SHP77 (cell line): ENCODE results near the gene CLDND2.

ENCODE experiments used
- DNase-seq, 2 experiments: peaks; one replicate each; lab custom pipeline; 2025; lab: John Stamatoyannopoulos, UW

Gene CLDND2

GRCh38 chr19:51382004-51382403 is 13.2 kb upstream of the CLDND2 start:
- DNase-seq: no peak

- DNase-seq: no peak
Observed at GRCh38 chr19:51380379-51380778, 11.6 kb upstream of the CLDND2 start.

GRCh38 chr19:51377422-51377821 is 8.6 kb upstream of the CLDND2 start:
- DNase-seq: no peak

DNA sequence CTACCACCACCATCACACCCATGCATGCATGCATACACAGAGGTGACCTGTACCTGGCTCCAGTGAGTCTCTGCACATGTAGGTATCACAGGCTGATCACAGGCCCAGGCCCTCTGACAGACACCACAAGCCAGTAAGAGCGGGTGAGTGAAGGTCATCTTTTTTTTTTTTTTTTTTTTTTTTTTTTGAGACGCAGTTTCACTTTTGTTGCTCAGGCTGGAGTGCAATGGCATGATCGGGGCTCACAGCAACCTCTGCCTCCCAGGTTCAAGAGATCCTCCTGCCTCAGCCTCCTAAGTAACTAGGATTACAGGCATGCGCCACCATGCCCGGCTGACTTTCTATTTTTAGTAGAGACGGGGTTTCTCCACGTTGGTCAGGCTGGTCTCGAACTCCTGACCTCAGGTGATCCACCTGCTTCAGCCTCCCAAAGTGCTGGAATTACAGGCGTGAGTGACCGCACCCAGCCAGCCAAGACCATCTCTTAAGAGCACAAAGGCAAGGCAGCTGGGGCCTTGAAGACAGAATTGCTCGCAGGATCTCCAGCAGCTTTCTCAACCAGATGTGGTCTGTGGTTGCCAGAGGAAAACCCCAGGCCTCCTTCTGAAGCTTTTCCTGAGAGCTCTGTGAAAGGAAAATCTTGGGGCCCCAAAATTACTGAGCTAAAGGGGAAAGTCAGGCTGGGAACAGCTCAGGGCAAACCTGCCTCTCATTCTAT is 6.9 kb upstream of the CLDND2 start:
- DNase-seq: no peak

- DNase-seq: no peak
Observed at GRCh38 chr19:51372649-51373504, 4.1 kb upstream of the CLDND2 start, which contains the start of gene NKG7. TSS of gene NKG7 (minus strand) at chr19:51372654. CDS start at chr19:51372535, 119 bp downstream.

GRCh38 chr19:51372021-51372648 is 3.3 kb upstream of the CLDND2 start:
- no peak for DNase-seq

DNA sequence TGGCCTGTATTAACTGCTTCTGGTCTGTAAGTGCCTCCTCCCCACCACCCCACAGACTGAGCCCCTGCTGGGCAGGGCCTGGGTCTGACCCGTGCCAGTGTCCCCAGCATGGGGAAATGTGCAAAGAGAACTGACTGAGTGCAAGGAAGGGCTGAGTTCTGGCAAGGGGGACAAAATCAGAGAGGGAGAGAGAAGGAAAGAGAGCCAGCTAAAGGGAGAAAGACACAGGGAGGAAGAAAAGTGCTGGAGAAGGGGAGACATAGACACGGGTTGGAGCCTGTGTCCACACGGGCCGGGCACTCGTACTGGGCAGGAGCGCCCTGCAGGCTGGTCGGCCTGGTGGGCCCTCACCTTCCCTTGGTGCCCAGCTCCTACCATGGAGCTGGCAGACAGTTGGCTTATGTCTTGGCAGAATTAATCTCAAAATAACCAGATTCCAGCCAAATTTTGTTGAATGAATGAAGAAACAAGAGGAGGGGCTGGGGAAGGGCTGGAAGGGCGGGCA is 2.4 kb upstream of the CLDND2 start:
- DNase-seq: no peak

DNA sequence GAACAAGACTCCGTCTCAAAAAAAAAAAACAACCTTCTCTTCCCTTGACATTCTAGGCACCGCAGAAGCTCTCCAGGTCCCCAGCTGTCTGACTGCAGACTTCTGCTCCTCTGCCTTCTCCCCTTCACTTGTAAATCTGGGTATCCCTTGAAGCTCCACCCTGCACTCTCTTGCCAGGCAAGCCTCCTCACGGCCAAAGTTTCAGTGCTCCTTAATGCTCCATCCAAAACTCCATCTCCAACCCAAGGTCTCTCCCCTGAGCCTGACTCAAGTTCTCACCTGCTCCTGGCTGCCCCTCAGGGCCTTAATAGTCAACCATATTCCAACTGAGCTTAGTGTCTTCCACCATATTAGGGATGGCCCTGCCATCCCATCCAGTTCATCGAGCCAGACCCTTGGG is 1.4 kb upstream of the CLDND2 start:
- DNase-seq: no peak

- DNase-seq: peak; percentile 94 to 96
Observed at GRCh38 chr19:51367565-51368365, 1.0 kb downstream of the CLDND2 start.

GRCh38 chr19:51367255-51367564 is 1.6 kb downstream of the CLDND2 start:
- DNase-seq: no peak

DNA sequence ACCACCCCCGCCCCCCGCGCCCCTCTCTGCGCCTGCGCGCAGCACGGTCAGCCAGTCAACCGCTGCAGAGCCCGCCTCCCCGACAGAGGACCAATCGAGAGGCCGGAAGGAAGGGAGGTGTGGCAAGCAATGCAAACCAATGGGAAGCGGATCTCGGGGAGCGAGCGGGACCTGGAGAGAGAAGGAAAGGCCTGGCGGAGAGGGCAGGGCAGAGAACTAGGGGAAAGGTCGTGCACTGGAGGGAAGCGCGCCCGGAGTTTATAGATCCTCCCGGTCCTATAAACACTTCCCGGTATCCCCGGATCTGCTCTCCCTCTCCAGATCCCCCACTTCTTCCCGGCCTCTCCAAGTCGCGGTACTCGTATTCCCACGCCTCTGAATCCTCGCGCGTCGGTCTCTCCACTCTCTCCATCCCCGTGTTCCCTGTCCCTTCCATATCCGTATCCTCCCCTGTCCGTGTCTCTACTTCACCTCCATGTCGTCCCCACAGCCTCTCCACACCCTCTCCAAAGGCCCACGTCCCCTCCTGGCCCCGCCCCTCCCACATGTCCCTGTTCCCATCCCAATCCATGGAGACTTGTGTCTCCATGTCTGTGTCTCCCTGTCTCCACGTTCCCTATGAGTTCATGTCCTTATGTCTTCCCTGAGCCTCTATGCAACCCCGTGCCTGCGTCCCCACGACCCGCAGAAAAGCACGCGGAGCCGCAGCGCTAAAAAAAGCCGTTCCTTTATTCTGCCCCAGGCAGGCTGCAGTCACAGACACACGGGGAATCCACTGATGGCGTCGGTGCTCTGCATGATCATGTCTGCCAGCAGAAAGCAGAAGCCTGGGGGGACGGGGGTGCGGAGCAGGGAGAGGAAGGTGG is 2.2 kb downstream of the CLDND2 start:
- peak; percentile 95 to 96 for DNase-seq

GRCh38 chr19:51365965-51366388 is 2.8 kb downstream of the CLDND2 start, which contains the start of gene ETFB:
TSS of gene ETFB (minus strand) at chr19:51366388. CDS start at chr19:51366326, 62 bp downstream.
- no peak for DNase-seq

DNA sequence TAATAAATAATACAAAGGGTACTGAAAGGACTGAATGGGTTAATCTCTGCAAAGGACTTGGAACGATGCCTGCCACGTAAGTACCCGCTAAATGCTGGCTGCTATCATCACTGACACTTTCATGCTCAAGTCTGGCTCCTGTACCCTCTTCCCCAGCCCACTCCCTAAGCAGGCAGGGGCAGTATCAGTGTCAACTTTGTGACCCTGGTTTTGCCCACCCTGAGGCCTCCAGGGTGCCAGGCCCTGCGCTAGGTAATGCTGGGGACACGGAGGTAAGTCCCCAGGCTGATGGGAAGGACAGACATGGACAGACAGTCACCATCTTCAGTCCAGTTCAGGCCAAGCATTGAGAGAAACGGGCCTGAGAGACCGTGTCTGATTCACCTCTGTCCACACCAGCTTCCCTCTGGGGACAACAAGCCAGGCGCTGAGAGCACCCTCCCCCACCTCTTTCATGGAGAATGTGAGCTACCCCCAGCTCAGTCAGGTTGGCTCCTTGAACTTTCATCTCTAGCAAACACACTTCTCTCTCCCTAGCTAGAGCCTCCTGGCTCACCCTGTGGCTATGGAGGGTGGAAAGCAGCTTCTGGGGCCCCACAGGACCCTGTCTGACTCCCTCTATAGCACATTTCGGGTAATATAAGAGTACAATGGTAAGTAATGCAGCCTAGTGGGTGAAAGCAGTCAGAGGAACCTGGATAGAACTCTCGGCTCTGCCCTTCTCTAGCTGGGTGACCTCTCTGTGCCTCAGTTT is 3.4 kb downstream of the CLDND2 start:
- DNase-seq: no peak

- no peak for DNase-seq
Observed at GRCh38 chr19:51364200-51365106, 4.3 kb downstream of the CLDND2 start.

DNA sequence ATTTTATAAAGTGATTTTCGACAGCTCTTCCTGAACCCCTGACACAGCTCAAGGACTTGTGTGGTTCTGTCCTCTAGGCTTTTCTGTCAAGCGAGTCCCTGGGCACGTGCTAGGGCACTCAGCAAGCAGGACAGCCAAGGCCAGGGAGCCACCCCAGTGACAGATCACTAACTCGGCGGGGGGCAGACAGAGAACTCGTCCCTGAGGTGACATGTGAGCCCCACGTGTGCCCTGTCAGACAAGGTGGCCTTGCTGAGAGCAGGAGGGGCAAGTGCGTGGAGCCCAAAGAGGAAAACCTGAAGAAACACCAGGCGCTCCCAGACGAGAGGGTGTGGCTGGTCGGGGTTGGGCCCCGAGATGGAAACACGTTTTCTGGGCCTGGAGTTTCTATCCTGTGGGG is 7.6 kb downstream of the CLDND2 start:
- no peak for DNase-seq

DNA sequence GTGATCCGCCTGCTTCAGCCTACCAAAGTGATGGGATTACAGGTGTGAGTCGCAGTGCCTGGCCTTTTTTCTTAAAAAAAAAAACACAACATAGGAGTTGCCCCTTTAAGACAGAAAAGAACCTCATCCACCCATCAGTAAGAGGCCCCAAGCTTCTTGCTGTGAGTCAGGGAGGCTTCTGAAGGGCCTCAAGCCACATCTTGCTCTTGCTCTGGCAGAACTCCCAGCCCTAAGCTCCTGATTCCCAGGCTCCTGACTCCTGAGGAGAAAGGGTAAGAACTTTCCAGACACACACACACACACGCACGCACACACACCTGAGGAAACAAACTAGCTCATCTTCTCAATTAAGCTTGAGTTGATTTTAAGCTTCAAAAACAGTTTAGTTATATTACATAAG is 9.5 kb downstream of the CLDND2 start:
- no peak for DNase-seq

DNA sequence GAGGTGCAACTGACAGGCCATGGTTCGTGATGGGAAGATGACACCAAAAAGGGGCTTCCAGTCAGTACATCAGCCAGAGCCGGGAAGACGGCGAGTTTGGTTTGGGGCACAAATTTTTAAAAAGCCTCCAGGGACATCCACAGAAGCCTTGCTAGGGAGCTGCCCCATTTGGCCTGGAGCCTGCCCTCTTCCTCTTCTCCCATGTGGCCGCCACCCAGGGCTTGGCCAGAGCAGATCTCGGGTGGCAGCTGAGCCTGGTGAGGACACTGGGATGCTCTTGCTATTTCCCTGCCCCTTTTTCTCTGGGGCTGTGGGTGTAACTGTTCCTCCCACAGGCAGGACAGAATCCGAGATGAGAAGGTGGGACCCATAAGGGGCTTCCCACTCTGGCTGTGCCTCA is 10.9 kb downstream of the CLDND2 start:
- DNase-seq: no peak

DNA sequence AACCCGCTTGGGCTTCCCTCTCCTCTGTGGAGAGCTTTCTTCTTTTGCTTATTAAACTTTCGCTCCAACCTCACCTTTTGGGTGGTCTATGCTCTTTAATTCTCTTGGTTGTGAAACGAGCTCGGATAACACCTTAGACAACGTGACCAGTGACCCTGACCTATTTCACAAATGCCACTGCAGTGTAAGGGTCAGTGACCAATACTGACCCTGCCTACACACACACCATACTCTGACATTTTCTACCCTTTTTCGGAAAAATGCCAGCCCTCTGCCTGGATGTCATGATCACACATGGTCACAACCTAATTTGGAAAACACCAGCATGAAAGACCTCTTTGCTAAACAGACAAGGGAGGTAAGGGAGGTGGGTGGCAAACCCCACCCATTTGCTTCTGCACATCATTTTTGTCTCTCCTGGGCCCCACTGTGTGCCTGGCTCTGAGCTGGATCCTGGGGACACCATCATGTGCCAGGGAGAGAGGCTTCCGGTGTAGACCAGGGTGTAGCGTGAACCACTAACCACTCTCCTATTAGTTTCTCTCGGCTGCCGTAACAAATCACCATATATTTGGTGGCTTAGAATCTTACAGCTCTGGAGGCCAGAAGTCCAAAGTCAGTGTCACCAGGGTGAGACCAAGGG is 12.5 kb downstream of the CLDND2 start:
- no peak for DNase-seq
